Measurements from ENCODE around the gene RAB10. TPM values are rescaled to one million over a fixed set of nuclear protein-coding genes. Genes with fewer than 3 reads are reported as not detected.
A peak's percentile ranks its signal among the peaks of the same experiment; 100 is the strongest.

Gene RAB10
- polyA plus RNA-seq, 4 donors = 39.7 to 79.3 (median 56.9) TPM

DNA sequence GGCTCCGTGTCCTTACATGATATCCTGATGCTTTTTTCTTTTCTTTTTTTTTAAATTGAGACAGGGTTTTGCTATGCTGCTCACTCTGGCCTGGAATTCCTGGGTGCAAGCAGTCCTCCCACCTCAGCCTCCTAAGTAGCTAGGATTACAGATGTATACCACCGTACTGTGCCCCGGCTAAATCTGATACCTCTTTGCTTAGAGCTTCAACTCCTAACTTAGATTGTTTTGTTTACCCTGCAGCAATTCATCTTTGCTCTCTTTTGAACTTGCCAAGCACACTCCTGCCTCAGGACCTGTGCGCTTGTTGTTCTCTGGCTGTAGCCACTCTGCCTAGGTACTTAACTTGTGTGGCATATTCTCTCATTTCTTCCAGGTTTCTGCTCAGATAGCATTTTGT, 24.5 kb downstream of the RAB10 start:
- no peaks in the 10 kb centered on the region for H3K4me1 ChIP-seq (ENCODE audit: control insufficient read depth in 3 of 3, insufficient read depth in 2 of 3, low read depth in 1 of 3, low read length in 2 of 3)
- FAIRE-seq (no peak), DNase-seq (no peak)
- peaks cover 0 to 21% (median 0%) of the 10 kb centered on the region in 3 donors for H3K36me3 ChIP-seq (ENCODE audit: control insufficient read depth in 3 of 3, insufficient read depth in 2 of 3, low read depth in 1 of 3, low read length in 3 of 3)
- WGBS, 3 donors = 46 to 78% (median 55%) methylated on average over 4 of the region's 4 CpGs
- H3K4me3 ChIP-seq (ENCODE audit: low read depth in 1 of 3, low read length in 3 of 3) = no peak overlapping the region
- H3K27me3 ChIP-seq (ENCODE audit: control insufficient read depth in 3 of 3, insufficient read depth in 3 of 3, low read length in 3 of 3) = no peaks in the 10 kb centered on the region
- H3K9me3 ChIP-seq (ENCODE audit: control insufficient read depth in 2 of 2, insufficient read depth in 1 of 2, low read depth in 1 of 2, low read length in 1 of 2) = no peaks in the 10 kb centered on the region
- H3K27ac ChIP-seq (ENCODE audit: low read depth in 1 of 3, low read length in 2 of 3) = no peak overlapping the region

DNA sequence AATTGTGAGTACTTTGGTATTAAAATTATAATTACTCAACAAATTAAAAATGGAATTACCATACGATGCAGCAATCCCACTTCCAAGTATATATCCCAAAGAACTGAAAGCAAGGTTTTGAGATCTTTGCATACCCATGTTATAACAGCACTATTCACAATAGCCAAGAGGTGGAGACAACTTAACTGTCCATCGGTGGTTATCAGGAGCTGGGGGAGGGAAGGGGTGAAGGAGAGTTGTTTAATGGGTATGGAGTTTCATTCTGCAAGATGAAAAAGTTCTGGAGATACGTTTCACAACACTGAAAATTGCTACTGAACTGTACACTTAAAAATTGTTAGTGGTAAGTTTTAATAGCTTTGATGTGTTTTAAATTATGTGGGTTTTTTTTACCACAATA, 25.7 kb downstream of the RAB10 start:
- WGBS, 3 donors = 40 to 56% (median 52%) methylated on average over 3 of the region's 3 CpGs
- peaks cover 0 to 29% (median 3%) of the 10 kb centered on the region in 3 donors for H3K36me3 ChIP-seq (ENCODE audit: control insufficient read depth in 3 of 3, insufficient read depth in 2 of 3, low read depth in 1 of 3, low read length in 3 of 3)
- H3K9me3 ChIP-seq (ENCODE audit: control insufficient read depth in 2 of 2, insufficient read depth in 1 of 2, low read depth in 1 of 2, low read length in 1 of 2) = no peaks in the 10 kb centered on the region
- H3K27me3 ChIP-seq (ENCODE audit: control insufficient read depth in 3 of 3, insufficient read depth in 3 of 3, low read length in 3 of 3) = no peaks in the 10 kb centered on the region
- no peak overlapping the region for H3K4me3 ChIP-seq (ENCODE audit: low read depth in 1 of 3, low read length in 3 of 3)
- DNase-seq = no peak
- no peaks in the 10 kb centered on the region for H3K4me1 ChIP-seq (ENCODE audit: control insufficient read depth in 3 of 3, insufficient read depth in 2 of 3, low read depth in 1 of 3, low read length in 2 of 3)
- H3K27ac ChIP-seq (ENCODE audit: low read depth in 1 of 3, low read length in 2 of 3) = no peak overlapping the region
- no peak for FAIRE-seq

DNA sequence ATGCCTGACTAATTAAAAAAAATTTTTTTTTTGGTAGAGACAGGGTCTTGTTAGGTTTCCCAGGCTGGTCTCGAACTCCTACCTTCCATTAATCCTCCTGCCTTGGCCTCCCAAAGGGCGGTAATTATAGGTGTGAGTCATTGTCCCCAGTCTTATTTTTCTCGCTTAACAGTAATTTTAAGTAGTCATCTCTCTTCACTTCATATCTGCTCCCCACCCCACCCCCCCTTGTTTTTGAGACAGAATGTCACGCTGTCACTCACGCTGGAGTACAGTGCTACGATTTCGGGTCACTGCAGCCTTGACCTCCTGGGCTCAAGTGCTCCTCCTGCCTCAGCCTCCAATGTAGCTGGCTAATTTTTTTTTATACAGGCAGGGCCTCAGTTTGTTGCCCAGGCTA, 27.7 kb downstream of the RAB10 start:
- no peak for FAIRE-seq
- WGBS, 3 donors = 78 to 95% (median 79%) methylated on average over 6 to 7 of the region's 7 CpGs

DNA sequence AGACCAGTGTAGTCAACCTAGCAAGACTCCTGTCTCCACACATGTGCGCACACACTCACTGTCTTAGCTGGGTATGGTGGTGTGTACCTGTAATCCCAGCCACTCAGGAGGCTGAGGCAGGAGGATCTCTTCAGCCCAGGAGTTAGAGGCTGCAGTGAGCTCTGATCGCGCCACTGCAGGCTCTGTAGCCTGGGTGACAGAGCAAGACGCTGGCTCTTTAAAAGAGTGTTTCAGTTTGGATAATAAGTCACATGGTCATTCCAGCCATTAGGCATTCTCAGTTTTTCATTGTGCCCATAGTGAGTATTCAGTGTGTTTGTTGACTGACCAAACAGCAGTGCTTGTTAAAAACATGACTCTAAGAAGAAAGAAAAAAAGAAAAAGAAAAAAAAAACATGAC, 31.0 kb downstream of the RAB10 start:
- DNase-seq (no peak), FAIRE-seq (no peak)
- no peak overlapping the region for H3K27ac ChIP-seq (ENCODE audit: low read depth in 1 of 3, low read length in 2 of 3)
- H3K36me3 ChIP-seq (ENCODE audit: control insufficient read depth in 3 of 3, insufficient read depth in 2 of 3, low read depth in 1 of 3, low read length in 3 of 3) = peaks cover 0 to 28% (median 4%) of the 10 kb centered on the region in 3 donors
- H3K27me3 ChIP-seq (ENCODE audit: control insufficient read depth in 3 of 3, insufficient read depth in 3 of 3, low read length in 3 of 3) = no peaks in the 10 kb centered on the region
- peaks cover 2 to 12% (median 4%) of the 10 kb centered on the region in 3 donors for H3K4me1 ChIP-seq (ENCODE audit: control insufficient read depth in 3 of 3, insufficient read depth in 2 of 3, low read depth in 1 of 3, low read length in 2 of 3)
- H3K4me3 ChIP-seq (ENCODE audit: low read depth in 1 of 3, low read length in 3 of 3) = no peak overlapping the region
- H3K9me3 ChIP-seq (ENCODE audit: control insufficient read depth in 2 of 2, insufficient read depth in 1 of 2, low read depth in 1 of 2, low read length in 1 of 2) = no peaks in the 10 kb centered on the region
- WGBS, 3 donors = 95 to 97% (median 97%) methylated on average over 4 of the region's 4 CpGs

More for the DNA sequence above, 27.7 kb downstream of the RAB10 start:
- Histone ChIP-seq H3K27me3 (ENCODE audit: control insufficient read depth in 3 of 3, insufficient read depth in 3 of 3, low read length in 3 of 3) (no peaks in the 10 kb centered on the region), H3K9me3 (ENCODE audit: control insufficient read depth in 2 of 2, insufficient read depth in 1 of 2, low read depth in 1 of 2, low read length in 1 of 2) (no peaks in the 10 kb centered on the region), H3K36me3 (ENCODE audit: control insufficient read depth in 3 of 3, insufficient read depth in 2 of 3, low read depth in 1 of 3, low read length in 3 of 3) (peaks cover 0 to 28% (median 3%) of the 10 kb centered on the region in 3 donors), H3K4me1 (ENCODE audit: control insufficient read depth in 3 of 3, insufficient read depth in 2 of 3, low read depth in 1 of 3, low read length in 2 of 3) (no peaks in the 10 kb centered on the region), H3K4me3 (ENCODE audit: low read depth in 1 of 3, low read length in 3 of 3) (no peak overlapping the region), H3K27ac (ENCODE audit: low read depth in 1 of 3, low read length in 2 of 3) (no peak overlapping the region)
- DNase-seq = no peak

DNA sequence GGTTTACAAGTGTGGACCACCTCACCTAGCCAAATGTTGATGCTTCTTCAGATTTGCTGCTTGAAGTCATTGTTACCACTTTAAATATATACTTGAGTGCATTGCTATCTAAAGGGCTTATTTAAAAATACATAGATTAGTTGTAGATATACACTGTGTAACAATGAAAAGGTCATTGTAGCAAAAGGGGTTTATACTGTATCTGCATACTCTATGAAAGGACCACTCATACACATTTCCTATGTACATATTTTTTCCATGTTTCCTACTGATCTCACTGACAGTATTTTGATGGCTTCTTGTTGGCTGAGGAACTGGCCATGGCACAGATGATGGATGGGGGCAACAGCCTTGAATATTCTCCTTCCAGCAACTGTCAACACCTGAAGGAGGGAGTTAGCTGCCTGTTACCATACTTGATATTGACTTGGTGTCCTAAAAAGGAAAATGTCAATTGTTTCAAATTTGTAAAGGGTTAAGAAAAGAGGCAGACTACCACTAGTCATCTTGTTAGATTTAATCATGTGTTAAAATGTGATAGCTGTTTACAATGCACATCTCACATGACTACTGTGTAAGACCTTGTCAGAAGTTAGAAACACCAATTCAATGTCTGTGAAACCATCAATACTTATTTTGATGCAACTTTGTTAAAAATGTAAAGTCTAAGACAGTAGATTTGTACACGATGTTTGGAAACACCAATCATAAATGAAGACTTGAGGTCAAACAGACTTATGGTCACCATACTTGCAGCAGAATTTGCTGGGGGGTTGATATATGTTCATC, 33.5 kb downstream of the RAB10 start:
- WGBS, 3 donors = 79 to 92% (median 87%) methylated on average over 1 of the region's 1 CpG
- no peaks in the 10 kb centered on the region for H3K27me3 ChIP-seq (ENCODE audit: control insufficient read depth in 3 of 3, insufficient read depth in 3 of 3, low read length in 3 of 3)
- H3K9me3 ChIP-seq (ENCODE audit: control insufficient read depth in 2 of 2, insufficient read depth in 1 of 2, low read depth in 1 of 2, low read length in 1 of 2) = no peaks in the 10 kb centered on the region
- peaks cover 0 to 17% (median 4%) of the 10 kb centered on the region in 3 donors for H3K36me3 ChIP-seq (ENCODE audit: control insufficient read depth in 3 of 3, insufficient read depth in 2 of 3, low read depth in 1 of 3, low read length in 3 of 3)
- H3K4me1 ChIP-seq (ENCODE audit: control insufficient read depth in 3 of 3, insufficient read depth in 2 of 3, low read depth in 1 of 3, low read length in 2 of 3) = peaks cover 2 to 13% (median 4%) of the 10 kb centered on the region in 3 donors
- FAIRE-seq (no peak), DNase-seq (no peak)
- no peak overlapping the region for H3K27ac ChIP-seq (ENCODE audit: low read depth in 1 of 3, low read length in 2 of 3)
- H3K4me3 ChIP-seq (ENCODE audit: low read depth in 1 of 3, low read length in 3 of 3) = no peak overlapping the region

DNA sequence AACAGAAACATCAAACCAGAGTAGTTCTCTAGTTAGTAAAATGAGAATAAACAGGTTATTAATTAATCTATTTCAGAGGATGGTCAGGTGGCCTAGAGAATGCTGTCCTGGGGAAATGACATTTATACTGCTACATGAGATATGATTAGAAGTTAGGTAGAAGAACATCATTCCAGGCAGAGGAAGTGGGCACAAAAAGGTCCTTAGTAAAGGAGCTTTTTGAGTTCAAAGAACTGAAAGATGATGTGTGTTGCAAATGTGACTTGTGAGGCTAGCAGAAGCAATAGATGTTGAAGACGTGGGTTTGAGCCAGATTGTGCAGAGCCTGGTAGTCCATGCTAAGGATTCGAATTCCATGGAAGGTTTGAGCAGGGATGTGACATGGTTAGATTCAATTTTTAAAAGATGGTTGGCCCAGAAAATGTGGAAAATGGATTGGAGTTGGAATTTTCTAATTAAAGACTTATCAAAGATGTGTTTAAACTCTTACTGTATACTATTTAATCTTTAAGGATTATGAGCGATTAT, 34.2 kb downstream of the RAB10 start:
- Histone ChIP-seq H3K4me1 (ENCODE audit: control insufficient read depth in 3 of 3, insufficient read depth in 2 of 3, low read depth in 1 of 3, low read length in 2 of 3) (peaks cover 3 to 13% (median 6%) of the 10 kb centered on the region in 3 donors), H3K4me3 (ENCODE audit: low read depth in 1 of 3, low read length in 3 of 3) (no peak overlapping the region), H3K9me3 (ENCODE audit: control insufficient read depth in 2 of 2, insufficient read depth in 1 of 2, low read depth in 1 of 2, low read length in 1 of 2) (no peaks in the 10 kb centered on the region), H3K27me3 (ENCODE audit: control insufficient read depth in 3 of 3, insufficient read depth in 3 of 3, low read length in 3 of 3) (no peaks in the 10 kb centered on the region), H3K36me3 (ENCODE audit: control insufficient read depth in 3 of 3, insufficient read depth in 2 of 3, low read depth in 1 of 3, low read length in 3 of 3) (peaks cover 0 to 16% (median 4%) of the 10 kb centered on the region in 3 donors), H3K27ac (ENCODE audit: low read depth in 1 of 3, low read length in 2 of 3) (no peak overlapping the region)
- WGBS, 3 donors = 54 to 80% (median 57%) methylated on average over 2 to 3 of the region's 3 CpGs
- DNase-seq = no peak
- no peak for FAIRE-seq

DNA sequence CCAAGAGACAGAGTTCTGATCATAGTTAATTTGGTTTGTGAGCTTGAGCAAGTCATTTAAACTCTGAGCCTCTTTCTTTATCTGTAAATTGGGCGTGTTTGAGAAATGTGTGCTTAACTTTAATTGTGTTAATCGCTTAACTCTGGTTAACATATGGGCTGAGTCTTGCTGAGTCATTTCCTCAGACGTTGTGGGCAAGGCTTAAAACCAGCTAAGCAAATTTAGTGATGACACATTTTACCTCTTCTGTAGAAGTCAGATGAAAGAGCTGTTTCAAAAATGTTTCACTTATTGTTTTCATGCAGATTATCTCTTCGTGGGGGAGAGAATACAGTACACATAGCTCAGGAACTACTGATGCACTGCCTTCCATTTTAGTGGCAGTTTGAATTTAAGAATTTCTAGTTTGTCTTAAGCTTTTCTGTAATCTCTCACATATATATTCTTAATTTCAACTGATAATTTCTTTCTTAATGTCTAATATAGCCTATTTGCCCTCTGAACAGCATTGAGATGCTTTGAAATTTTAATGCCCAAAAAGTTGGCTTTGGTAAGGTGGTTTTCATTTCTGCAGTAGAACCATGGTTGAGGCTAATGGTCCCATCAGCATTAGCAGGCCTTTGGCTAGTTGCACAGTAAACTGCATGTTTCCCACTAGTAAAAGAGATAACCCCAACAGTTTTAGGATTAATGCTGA, 34.9 kb downstream of the RAB10 start:
- DNase-seq = peak; percentile 38 to 58
- Histone ChIP-seq H3K27me3 (ENCODE audit: control insufficient read depth in 3 of 3, insufficient read depth in 3 of 3, low read length in 3 of 3) (no peaks in the 10 kb centered on the region), H3K4me3 (ENCODE audit: low read depth in 1 of 3, low read length in 3 of 3) (no peak overlapping the region), H3K36me3 (ENCODE audit: control insufficient read depth in 3 of 3, insufficient read depth in 2 of 3, low read depth in 1 of 3, low read length in 3 of 3) (peaks cover 0 to 14% (median 3%) of the 10 kb centered on the region in 3 donors), H3K9me3 (ENCODE audit: control insufficient read depth in 2 of 2, insufficient read depth in 1 of 2, low read depth in 1 of 2, low read length in 1 of 2) (no peaks in the 10 kb centered on the region), H3K4me1 (ENCODE audit: control insufficient read depth in 3 of 3, insufficient read depth in 2 of 3, low read depth in 1 of 3, low read length in 2 of 3) (peaks cover 6 to 18% (median 12%) of the 10 kb centered on the region in 3 donors), H3K27ac (ENCODE audit: low read depth in 1 of 3, low read length in 2 of 3) (peak overlapping the region in 1 of 3 donors; percentile 17)
- FAIRE-seq = no peak
- WGBS, 3 donors = 12 to 16% (median 15%) methylated on average over 4 of the region's 4 CpGs

DNA sequence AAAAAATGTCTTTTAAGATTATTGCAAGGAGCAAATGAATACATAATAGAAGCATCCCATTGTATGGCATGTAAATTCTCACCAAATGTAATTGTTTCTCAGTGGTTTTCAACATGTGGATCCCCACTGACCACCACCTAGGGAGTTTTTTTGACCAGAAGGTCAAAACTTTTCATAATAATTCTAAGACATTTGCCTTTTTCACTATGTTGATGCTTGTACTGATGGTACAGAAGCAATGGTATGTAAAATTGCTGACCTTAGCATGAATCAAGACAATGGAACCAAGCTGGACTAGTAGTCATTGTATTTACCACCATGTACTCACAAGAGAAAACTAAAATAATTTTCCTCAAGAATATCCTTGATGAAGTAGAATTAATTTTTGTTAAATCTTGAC, 36.8 kb downstream of the RAB10 start:
- H3K4me3 ChIP-seq (ENCODE audit: low read depth in 1 of 3, low read length in 3 of 3) = no peak overlapping the region
- FAIRE-seq = no peak
- no peak overlapping the region for H3K27ac ChIP-seq (ENCODE audit: low read depth in 1 of 3, low read length in 2 of 3)
- H3K36me3 ChIP-seq (ENCODE audit: control insufficient read depth in 3 of 3, insufficient read depth in 2 of 3, low read depth in 1 of 3, low read length in 3 of 3) = peaks cover 0 to 5% (median 2%) of the 10 kb centered on the region in 3 donors
- H3K4me1 ChIP-seq (ENCODE audit: control insufficient read depth in 3 of 3, insufficient read depth in 2 of 3, low read depth in 1 of 3, low read length in 2 of 3) = peaks cover 6 to 25% (median 19%) of the 10 kb centered on the region in 3 donors
- no peaks in the 10 kb centered on the region for H3K27me3 ChIP-seq (ENCODE audit: control insufficient read depth in 3 of 3, insufficient read depth in 3 of 3, low read length in 3 of 3)
- no peaks in the 10 kb centered on the region for H3K9me3 ChIP-seq (ENCODE audit: control insufficient read depth in 2 of 2, insufficient read depth in 1 of 2, low read depth in 1 of 2, low read length in 1 of 2)
- no peak for DNase-seq

Data from small intestine (tissue), 7 donors.